Duodenal mucosa (tissue), 2 donors: ENCODE data around the gene MAGI1.

Experiments used
- H3K27ac ChIP-seq: one replicate; pipeline ENCODE4 v1.7.0; 2013; ENCODE audit warnings: low read depth, low read length
- H3K27me3 ChIP-seq, 2 donors: one replicate each; pipeline ENCODE4 v1.7.0; 2013; ENCODE audit warnings: low read length in 2 of 2, control low read depth in 1 of 2; ENCODE audit not compliant: insufficient read depth in 2 of 2, control insufficient read depth in 1 of 2
- H3K36me3 ChIP-seq, 2 donors: one replicate each; pipeline ENCODE4 v1.7.0; 2013; ENCODE audit warnings: low read length in 2 of 2, control low read depth in 1 of 2; ENCODE audit not compliant: insufficient read depth in 2 of 2, control insufficient read depth in 1 of 2
- H3K4me1 ChIP-seq, 2 donors: one replicate each; pipeline ENCODE4 v1.7.0; 2013; ENCODE audit warnings: low read length in 2 of 2, control low read depth in 1 of 2; ENCODE audit not compliant: insufficient read depth in 2 of 2, control insufficient read depth in 1 of 2
- H3K4me3 ChIP-seq, 2 donors: one replicate each; pipeline ENCODE4 v1.7.0; 2013; ENCODE audit warnings: low read length in 2 of 2, low read depth in 1 of 2
- H3K9ac ChIP-seq, 2 donors: one replicate each; pipeline ENCODE4 v1.7.0; 2013; ENCODE audit warnings: low read length in 2 of 2, low read depth in 1 of 2
- H3K9me3 ChIP-seq, 2 donors: one replicate each; pipeline ENCODE4 v1.7.0; 2013; ENCODE audit warnings: low read length in 2 of 2, control low read depth in 1 of 2; ENCODE audit not compliant: control insufficient read depth in 1 of 2

MAGI1 gene

GRCh38 chr3:65779390-65779789, 259.3 kb downstream of the MAGI1 start:
- Histone ChIP-seq H3K4me3 (no peak overlapping the region), H3K36me3 (no peaks in the 10 kb centered on the region), H3K27ac (no peak overlapping the region)

GRCh38 chr3:65778968-65779367, 259.8 kb downstream of the MAGI1 start:
- H3K36me3 ChIP-seq, result no peaks in the 10 kb centered on the region
- H3K9ac ChIP-seq, result no peak overlapping the region
- no peak overlapping the region for H3K4me3 ChIP-seq
- peaks cover 0 to 6% of the 10 kb centered on the region in 2 donors for H3K4me1 ChIP-seq
- H3K27me3 ChIP-seq, result no peaks in the 10 kb centered on the region
- no peaks in the 10 kb centered on the region for H3K9me3 ChIP-seq
- no peak overlapping the region for H3K27ac ChIP-seq

More at GRCh38 chr3:65779390-65779789, 259.3 kb downstream of the MAGI1 start:
- H3K9me3 ChIP-seq, result no peaks in the 10 kb centered on the region
- peaks cover 0 to 6% of the 10 kb centered on the region in 2 donors for H3K4me1 ChIP-seq
- H3K9ac ChIP-seq, result no peak overlapping the region
- no peaks in the 10 kb centered on the region for H3K27me3 ChIP-seq

DNA sequence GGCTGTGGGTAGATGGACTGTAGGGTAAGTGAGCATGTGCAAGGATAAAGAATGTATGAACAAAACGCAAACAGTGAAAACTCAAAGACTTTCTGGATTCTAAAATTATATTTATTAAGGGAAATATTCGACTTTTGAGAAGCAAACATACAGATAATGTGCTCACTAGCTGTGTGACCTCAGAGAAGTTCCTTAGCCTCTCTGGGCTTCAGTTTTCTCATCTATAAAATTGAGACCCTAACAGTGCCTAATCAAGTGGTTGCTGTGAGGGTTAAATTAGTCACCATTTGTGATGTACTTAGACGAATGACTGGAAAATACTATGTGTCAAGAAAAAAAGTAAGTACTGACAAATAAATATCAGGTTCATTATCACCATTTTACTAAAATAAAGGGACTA, 261.7 kb downstream of the MAGI1 start:
- Histone ChIP-seq H3K9me3 (no peaks in the 10 kb centered on the region), H3K4me3 (no peak overlapping the region), H3K36me3 (no peaks in the 10 kb centered on the region), H3K9ac (no peak overlapping the region), H3K27me3 (no peaks in the 10 kb centered on the region), H3K4me1 (peaks cover 0 to 3% of the 10 kb centered on the region in 2 donors), H3K27ac (no peak overlapping the region)

DNA sequence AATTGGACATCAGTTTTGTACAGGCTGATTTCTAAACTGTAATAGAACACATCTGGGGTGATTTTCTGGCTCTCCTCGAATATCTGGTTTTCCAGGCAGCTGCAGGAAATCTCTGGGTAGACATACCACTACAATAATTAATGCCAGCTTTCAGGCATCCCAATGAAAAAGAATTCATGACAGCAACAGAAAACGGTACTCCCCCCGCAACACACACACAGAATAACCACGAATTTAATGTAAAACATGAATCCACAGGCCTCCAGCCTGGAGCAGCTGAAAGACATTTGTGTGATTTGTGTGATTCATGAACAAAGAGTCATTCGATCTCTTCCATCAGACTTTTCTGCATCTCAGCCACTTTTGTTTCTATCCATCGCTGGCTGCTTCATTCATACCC, 262.2 kb downstream of the MAGI1 start:
- no peaks in the 10 kb centered on the region for H3K27me3 ChIP-seq
- H3K36me3 ChIP-seq, result no peaks in the 10 kb centered on the region
- H3K9me3 ChIP-seq, result no peaks in the 10 kb centered on the region
- no peaks in the 10 kb centered on the region for H3K4me1 ChIP-seq
- no peak overlapping the region for H3K9ac ChIP-seq
- H3K4me3 ChIP-seq, result no peak overlapping the region
- no peak overlapping the region for H3K27ac ChIP-seq

DNA sequence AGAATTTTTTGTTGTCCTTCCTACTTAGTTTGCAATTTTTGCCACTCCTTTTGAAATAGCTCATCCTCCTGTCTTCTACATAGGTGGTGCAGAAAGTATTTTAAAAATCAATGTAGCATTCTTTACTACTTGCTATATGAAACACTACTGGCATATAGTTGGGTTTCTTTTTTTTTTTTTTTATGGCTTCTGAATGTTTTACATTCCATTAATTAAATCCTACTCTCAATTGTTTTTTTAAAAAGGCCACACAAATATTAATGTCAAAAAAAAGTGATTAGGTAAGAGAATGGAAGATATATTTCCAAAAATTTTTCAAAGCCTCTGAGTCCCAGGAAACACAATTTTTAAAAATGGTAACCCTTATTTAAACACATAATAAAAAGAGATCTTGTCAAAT, 262.6 kb downstream of the MAGI1 start:
- no peaks in the 10 kb centered on the region for H3K4me1 ChIP-seq
- no peaks in the 10 kb centered on the region for H3K9me3 ChIP-seq
- H3K27me3 ChIP-seq, result no peaks in the 10 kb centered on the region
- H3K27ac ChIP-seq, result no peak overlapping the region
- H3K36me3 ChIP-seq, result no peaks in the 10 kb centered on the region
- no peak overlapping the region for H3K4me3 ChIP-seq
- no peak overlapping the region for H3K9ac ChIP-seq

- Histone ChIP-seq H3K27me3 (no peaks in the 10 kb centered on the region), H3K9ac (no peak overlapping the region), H3K4me3 (no peak overlapping the region), H3K9me3 (no peaks in the 10 kb centered on the region), H3K36me3 (no peaks in the 10 kb centered on the region), H3K27ac (no peak overlapping the region), H3K4me1 (no peaks in the 10 kb centered on the region)
These were observed 266.0 kb downstream of the MAGI1 start for GRCh38 chr3:65772758-65773157.

DNA sequence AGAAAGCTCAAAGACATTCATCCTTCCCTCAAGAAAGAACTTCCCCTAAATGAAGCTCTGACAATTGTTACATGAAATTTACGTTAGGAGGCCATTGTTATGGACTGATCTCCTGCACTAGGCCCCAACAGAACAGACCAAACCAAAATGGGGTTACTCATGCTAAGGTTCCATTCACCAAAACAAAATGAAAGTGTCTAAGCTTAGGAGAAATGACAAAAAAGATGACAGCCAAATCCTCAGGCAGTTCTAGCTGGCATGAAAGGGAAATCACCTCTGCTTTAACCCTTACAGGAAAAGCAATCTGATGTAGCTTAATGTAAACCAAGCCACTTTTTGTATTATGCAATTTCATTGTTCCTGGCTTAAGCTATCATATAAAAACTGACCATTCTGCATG, 271.2 kb downstream of the MAGI1 start:
- Histone ChIP-seq H3K9ac (no peak overlapping the region), H3K4me3 (no peak overlapping the region), H3K4me1 (no peaks in the 10 kb centered on the region), H3K27me3 (no peaks in the 10 kb centered on the region), H3K36me3 (no peaks in the 10 kb centered on the region), H3K27ac (no peak overlapping the region), H3K9me3 (no peaks in the 10 kb centered on the region)

DNA sequence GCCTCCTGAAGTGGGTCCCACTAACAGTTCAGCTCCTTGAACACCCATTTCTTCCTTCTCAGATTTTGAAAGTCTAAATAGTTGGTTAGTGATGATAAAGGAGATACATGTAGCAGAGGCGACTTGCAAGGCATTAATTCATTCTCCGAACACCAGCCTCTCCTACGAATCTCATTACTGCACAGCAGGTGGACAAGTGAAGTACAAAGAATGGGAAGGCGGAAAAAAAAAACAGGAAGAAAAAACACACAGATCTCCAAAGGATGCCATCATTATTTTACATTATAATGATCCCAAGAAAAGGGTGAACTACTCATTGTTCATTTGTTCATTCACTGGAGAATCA, 276.5 kb downstream of the MAGI1 start:
- no peak overlapping the region for H3K4me3 ChIP-seq
- no peaks in the 10 kb centered on the region for H3K9me3 ChIP-seq
- H3K27ac ChIP-seq, result no peak overlapping the region
- H3K27me3 ChIP-seq, result no peaks in the 10 kb centered on the region
- H3K4me1 ChIP-seq, result peaks cover 0 to 10% of the 10 kb centered on the region in 2 donors
- no peak overlapping the region for H3K9ac ChIP-seq
- no peaks in the 10 kb centered on the region for H3K36me3 ChIP-seq

DNA sequence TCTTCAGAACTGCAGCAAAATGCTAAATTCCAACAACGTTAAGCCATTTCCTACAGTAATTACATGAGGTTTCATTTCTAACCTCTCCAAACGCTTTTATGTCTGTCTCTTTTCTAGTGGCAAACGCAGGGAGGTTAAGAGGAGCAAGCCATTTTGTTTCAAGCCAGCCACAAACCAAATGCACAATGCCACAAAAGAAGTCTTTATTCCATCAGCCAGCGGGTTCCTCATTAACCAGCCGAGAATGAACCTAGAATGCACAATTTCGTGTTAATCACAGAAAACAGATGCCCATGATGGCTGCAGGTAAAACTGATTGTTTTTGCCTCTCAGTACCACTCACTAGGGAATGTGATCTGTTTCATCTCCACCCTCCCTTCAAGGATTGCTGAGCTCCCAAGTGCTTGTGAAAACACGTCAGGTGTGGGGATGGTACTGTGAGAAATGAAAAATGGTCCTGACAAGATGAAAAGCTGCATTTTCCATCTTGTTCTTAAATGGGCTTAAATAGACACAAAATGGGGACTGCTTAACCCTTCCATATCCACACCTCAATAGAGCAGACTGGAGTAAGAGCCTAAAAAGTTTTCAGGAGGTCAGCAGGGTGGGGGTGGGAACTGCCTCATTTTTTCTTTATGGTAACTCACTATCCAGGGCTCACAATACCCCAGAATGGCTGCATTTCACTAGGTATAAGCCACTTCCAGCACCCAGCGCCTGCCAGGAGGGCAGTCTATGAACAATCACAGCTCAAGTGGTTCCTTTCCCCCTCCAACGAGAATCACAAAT, 277.1 kb downstream of the MAGI1 start:
- H3K27ac ChIP-seq, result no peak overlapping the region

GRCh38 chr3:65758876-65759598, 279.7 kb downstream of the MAGI1 start:
- H3K9ac ChIP-seq, result no peak overlapping the region
- no peaks in the 10 kb centered on the region for H3K27me3 ChIP-seq
- no peak overlapping the region for H3K27ac ChIP-seq
- H3K4me3 ChIP-seq, result peak overlapping the region; percentile 22 to 57
- H3K9me3 ChIP-seq, result no peaks in the 10 kb centered on the region
- peaks cover 0 to 10% of the 10 kb centered on the region in 2 donors for H3K4me1 ChIP-seq
- no peaks in the 10 kb centered on the region for H3K36me3 ChIP-seq

More for the DNA sequence above, 277.1 kb downstream of the MAGI1 start:
- no peaks in the 10 kb centered on the region for H3K27me3 ChIP-seq
- no peak overlapping the region for H3K9ac ChIP-seq
- peaks cover 0 to 10% of the 10 kb centered on the region in 2 donors for H3K4me1 ChIP-seq
- H3K4me3 ChIP-seq, result no peak overlapping the region
- H3K9me3 ChIP-seq, result no peaks in the 10 kb centered on the region
- H3K36me3 ChIP-seq, result no peaks in the 10 kb centered on the region
